DOHH2 (cell line): ENCODE data around the gene RRBP1.

Experiments used
- CTCF ChIP-seq: fragments of 200-600 bp; sonication (generic); IDR thresholded peaks from one replicate; pipeline ENCODE4 v1.5.1; 2014; ENCODE audit warnings: antibody characterized with exemption, mild to moderate bottlenecking, low read depth, low read length; ENCODE audit not compliant: poor library complexity, severe bottlenecking
- EZH2phosphoT487 ChIP-seq: fragments of 200-600 bp; sonication (generic); IDR thresholded peaks from 2 replicates; pipeline ENCODE4 v1.6.1; 2017; ENCODE audit warnings: borderline replicate concordance, mild to moderate bottlenecking, antibody characterized with exemption, low read length, moderate library complexity, mixed read lengths

GRCh38 chr20:17665756-17666155 lies 16.3 kb downstream of the RRBP1 start:
- TF ChIP-seq CTCF (no peak), EZH2phosphoT487 (no peak)
